HFF-Myc (cell line): ENCODE measurements around the gene CRYBG1.

ENCODE experiments used
- DNase-seq: peaks from one replicate; pipeline ENCODE4 v3.0.0-alpha.2; 2011; ENCODE audit warnings: low read depth; ENCODE audit errors: extremely low read depth
- H3K4me3 ChIP-seq: replicated peaks from 2 replicates; pipeline ENCODE4 v1.5.1; 2011; ENCODE audit warnings: low read depth, mild to moderate bottlenecking, control low read depth, low read length
- TF ChIP-seq, protein P1 (sequence below): IDR thresholded peaks from 2 replicates; pipeline ENCODE4 v1.5.1; 2012; ENCODE audit warnings: mild to moderate bottlenecking, low read depth, low read length, control low read depth; ENCODE audit errors: missing control alignments

The CRYBG1 gene

DNA sequence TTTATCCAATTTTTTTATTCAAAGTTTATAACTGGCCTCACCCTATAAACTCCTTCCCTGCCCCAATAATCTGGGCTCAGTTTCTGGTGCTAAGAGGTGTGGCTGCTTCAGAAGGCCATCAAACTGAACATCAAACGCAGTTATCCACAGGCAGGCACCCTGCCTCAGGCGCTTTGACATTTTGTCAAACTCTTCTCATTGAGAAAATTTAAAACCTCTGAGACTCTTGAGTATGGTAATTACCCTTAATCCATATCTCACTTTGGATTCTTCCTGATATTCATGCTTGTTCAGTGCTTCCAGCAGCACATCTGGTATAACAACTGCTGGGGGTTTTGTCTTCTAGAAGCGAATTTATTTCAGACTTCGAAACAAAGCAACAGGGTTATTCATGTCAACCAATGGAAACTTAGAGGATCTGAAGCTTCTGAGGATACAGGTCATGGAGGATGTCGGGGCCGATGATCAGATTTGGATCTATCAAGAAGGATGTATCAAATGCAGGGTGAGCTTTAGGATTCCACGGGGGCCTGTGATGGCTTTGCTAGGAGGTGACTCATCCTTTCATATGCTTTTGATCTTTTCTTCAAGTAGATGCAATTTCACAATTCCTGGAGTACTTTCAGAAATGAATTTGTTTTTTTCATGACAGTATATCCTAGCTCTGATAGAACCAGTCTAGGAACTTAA is 200.6 kb downstream of the CRYBG1 start:
- H3K4me3 ChIP-seq: no peak overlapping the region
- no peak for DNase-seq
- TF ChIP-seq, protein P1, sequence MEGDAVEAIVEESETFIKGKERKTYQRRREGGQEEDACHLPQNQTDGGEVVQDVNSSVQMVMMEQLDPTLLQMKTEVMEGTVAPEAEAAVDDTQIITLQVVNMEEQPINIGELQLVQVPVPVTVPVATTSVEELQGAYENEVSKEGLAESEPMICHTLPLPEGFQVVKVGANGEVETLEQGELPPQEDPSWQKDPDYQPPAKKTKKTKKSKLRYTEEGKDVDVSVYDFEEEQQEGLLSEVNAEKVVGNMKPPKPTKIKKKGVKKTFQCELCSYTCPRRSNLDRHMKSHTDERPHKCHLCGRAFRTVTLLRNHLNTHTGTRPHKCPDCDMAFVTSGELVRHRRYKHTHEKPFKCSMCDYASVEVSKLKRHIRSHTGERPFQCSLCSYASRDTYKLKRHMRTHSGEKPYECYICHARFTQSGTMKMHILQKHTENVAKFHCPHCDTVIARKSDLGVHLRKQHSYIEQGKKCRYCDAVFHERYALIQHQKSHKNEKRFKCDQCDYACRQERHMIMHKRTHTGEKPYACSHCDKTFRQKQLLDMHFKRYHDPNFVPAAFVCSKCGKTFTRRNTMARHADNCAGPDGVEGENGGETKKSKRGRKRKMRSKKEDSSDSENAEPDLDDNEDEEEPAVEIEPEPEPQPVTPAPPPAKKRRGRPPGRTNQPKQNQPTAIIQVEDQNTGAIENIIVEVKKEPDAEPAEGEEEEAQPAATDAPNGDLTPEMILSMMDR: no peak

DNA sequence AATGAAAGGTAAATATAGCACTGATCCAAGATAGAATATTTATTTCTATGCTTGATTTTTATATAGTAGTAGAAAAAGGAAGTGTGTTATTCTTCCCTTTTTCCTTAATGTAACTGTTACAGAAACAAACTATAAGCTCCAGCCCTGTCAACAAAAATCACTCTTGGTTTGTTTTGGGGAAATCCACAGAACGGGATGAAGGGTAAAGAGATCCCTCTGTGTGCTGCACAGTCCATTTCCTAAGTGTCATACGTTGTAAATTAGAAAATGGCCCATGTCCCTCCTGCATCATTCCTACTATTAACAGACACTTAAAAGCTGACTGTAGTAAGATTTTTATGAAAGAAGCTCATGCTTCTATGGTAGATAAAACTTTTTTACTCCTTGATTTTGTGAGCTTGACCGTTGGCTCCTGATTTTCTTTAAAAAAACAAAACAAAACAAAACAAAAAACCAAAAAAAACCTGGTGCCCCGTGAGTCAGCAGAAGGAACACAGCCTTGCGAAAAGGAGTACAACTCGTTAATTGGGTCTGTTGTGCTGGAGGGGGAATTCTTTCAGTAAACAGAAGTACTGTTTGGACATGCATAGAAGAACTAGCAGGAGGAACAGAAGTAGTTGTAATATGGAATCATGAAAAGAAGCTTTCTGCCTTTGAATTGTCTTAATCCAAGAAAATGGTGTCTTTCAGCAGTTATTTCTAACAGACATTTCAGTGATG is 201.3 kb downstream of the CRYBG1 start:
- no peak overlapping the region for H3K4me3 ChIP-seq
- DNase-seq: no peak
- TF ChIP-seq, protein P1: no peak

DNA sequence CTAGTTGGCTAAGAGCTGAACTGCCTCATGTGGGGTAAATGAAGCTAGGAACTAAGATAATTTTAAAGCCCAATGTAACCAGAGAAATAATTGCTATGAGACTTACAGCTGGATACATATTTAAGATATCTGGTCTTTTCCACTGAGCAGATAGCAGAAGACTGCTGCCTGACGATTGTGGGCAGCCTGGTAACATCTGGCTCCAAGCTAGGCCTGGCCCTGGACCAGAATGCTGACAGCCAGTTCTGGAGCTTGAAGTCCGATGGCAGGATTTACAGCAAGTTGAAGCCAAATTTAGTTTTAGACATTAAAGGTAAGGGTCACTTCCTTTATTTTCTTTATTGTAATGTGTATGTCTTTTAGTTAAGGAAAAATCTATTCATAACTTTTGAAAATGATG is 203.1 kb downstream of the CRYBG1 start:
- TF ChIP-seq, protein P1: no peak
- no peak for DNase-seq
- no peak overlapping the region for H3K4me3 ChIP-seq

DNA sequence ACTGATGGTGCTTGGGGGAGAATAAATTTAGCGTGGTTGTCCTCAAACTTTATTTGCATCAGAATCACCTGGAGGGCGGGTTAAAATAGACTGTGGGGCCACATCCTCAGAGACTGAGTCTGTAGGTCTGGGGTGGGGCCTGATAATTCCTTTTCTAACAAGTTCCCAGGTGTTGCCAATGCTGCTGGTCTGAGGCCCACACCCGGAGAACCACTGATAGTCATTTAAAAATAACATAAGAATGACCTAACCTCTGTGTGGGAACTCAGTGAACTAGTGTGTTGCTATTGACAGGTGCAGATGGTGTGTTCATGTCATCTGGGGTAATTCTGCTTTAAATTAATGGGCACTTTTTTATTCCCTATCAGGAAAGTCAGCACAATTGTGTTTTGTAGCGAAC is 204.0 kb downstream of the CRYBG1 start:
- DNase-seq: no peak
- no peak overlapping the region for H3K4me3 ChIP-seq
- TF ChIP-seq, protein P1: no peak

DNA sequence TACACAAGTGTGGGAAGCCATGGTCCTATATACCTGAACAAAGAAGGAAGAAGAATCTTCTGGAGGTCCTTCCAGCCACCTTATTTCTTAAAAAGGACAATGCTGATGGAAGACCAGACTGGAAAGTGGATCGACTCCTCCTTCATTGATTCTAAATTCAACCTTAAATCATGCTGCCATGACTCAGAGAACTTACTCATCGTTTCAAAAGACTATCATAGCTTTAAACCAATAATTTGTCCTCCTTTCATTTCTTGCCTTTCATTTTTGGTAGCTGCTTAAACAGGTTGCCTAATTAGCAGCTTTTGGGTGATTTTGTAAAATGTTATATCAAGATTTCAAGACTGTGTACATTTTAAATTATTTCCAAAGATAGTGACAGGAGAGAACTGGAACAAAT is 208.0 kb downstream of the CRYBG1 start:
- no peak for DNase-seq
- TF ChIP-seq, protein P1: no peak
- H3K4me3 ChIP-seq: no peak overlapping the region

DNA sequence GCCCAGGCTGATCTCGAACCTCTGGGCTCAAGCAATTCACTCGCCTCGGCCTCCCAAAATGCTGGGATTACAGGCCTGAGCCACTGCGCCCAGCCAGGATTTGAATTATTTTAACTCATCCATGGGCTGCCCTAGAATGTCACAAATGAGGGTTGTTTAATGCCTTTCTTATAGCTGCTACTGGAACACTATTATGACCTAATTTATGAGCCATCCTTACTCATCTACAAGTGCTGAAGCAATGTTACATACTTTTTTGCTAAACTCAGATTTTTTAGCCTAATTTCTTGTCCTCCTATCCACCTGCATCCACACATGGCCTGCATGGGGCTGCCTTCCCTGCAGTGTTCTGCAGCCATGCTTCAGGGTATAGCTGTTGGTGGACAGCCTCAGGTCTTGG is 208.9 kb downstream of the CRYBG1 start:
- DNase-seq: no peak
- H3K4me3 ChIP-seq: no peak overlapping the region
- TF ChIP-seq, protein P1: no peak

DNA sequence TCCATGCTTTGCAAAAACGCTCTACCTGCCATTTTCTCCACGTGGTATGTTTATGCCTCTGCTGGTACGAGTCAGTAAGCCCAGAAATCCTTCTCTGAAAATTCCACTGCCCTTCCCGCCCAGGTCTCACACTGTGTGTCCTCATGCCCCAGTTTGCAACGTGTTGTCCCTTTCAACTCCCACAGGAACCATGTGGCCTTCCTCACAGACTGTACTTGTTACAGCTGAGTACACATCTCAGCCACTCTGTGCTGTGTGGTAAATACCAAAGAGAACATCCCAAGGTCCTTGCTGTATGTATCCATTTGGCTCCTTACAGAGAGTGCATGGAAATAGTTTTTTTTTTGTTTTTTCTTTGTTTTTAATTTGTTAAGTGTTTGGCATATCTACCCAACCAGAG is 211.9 kb downstream of the CRYBG1 start:
- DNase-seq: no peak
- no peak overlapping the region for H3K4me3 ChIP-seq
- TF ChIP-seq, protein P1: no peak
